T-helper 2 cell treated with Interferon-gamma antibody and Interleukin-4, amounts not matched to agents 100 ng/mL and 5 ng/mL, for 36 hours (primary cell): Measurements from ENCODE around the gene MCHR1. TPM values are rescaled to one million over a fixed set of nuclear protein-coding genes. Genes with fewer than 3 reads are reported as not detected.

Source experiments
- intact Hi-C: fragments of 100-400 bp; cut with micrococcal nuclease; formaldehyde crosslinking; loops from one replicate; pipeline ENCODE4 v1.15.1; 2023
- total RNA-seq: library from RNA; stranded (reverse); gene quantifications from 2 replicates; pipeline ENCODE4 v1.2.3, GENCODE V29; 2022

The MCHR1 gene
- total RNA-seq, 1 donor from 2014 or later, result not detected

GRCh38 chr22:40720538-40721256, 41.4 kb downstream of the MCHR1 start:
- intact Hi-C loops, result loop anchor here (10.0 kb wide), 1 partner anchor 186 kb away; no protein-coding TSS in a partner anchor

GRCh38 chr22:40721266-40721665, 42.0 kb downstream of the MCHR1 start:
- intact Hi-C loops, result loop anchor here (10.0 kb wide), 1 partner anchor 186 kb away; no protein-coding TSS in a partner anchor

- intact Hi-C loops, result loop anchor here (10.0 kb wide), 1 partner anchor 189 kb away; no protein-coding TSS in a partner anchor
Measured at GRCh38 chr22:40723396-40723933, 44.2 kb downstream of the MCHR1 start.

GRCh38 chr22:40726514-40726913, 47.2 kb downstream of the MCHR1 start:
- intact Hi-C loops, result loop anchor here (1.0 to 10.0 kb wide), 2 partner anchors 15 to 192 kb away; no protein-coding TSS in a partner anchor

- intact Hi-C loops, result loop anchor here (10.0 kb wide), 1 partner anchor 193 kb away; no protein-coding TSS in a partner anchor
Measured at GRCh38 chr22:40727070-40727963, 48.0 kb downstream of the MCHR1 start.

GRCh38 chr22:40727964-40728615, 48.8 kb downstream of the MCHR1 start:
- intact Hi-C loops, result loop anchor here (10.0 kb wide), 1 partner anchor 193 kb away; no protein-coding TSS in a partner anchor

GRCh38 chr22:40728731-40729189, 49.5 kb downstream of the MCHR1 start:
- intact Hi-C loops, result loop anchor here (10.0 kb wide), 1 partner anchor 194 kb away; no protein-coding TSS in a partner anchor

GRCh38 chr22:40729284-40729683, 50.0 kb downstream of the MCHR1 start:
- intact Hi-C loops, result loop anchor here (10.0 kb wide), 1 partner anchor 194 kb away; no protein-coding TSS in a partner anchor

Other genes with a start within 250 kb of the MCHR1 start
- gene MRTFA, start 42.8 kb upstream of the MCHR1 start, total RNA-seq, result 71.3 and 73.6 TPM in 2 replicates
- gene SLC25A17, start 139.9 kb downstream of the MCHR1 start, total RNA-seq, result 21.6 and 22.2 TPM in 2 replicates
- 139 and 147 TPM in 2 replicates for gene ST13, start 177.2 kb downstream of the MCHR1 start, total RNA-seq
- 13.3 and 14.0 TPM in 2 replicates for gene XPNPEP3, start 177.7 kb downstream of the MCHR1 start, total RNA-seq
- gene DNAJB7, start 182.6 kb downstream of the MCHR1 start, total RNA-seq, result not detected in 2 replicates